ENCODE data around the gene CRYZ. TPM values are rescaled to one million over a fixed set of nuclear protein-coding genes. Genes with fewer than 3 reads are reported as not detected.

Gene CRYZ
- polyA plus RNA-seq, 1 donor (not counting 4 experiments of a cell fraction or from before 2014, with no cell fraction given) = 213 TPM

Other genes starting within 250 kb of the CRYZ start
- gene LRRC53, start 220.4 kb downstream of the CRYZ start, polyA plus RNA-seq = not detected in 3 replicates
- gene ERICH3, start 59.3 kb downstream of the CRYZ start, polyA plus RNA-seq = not detected in 3 replicates
- 14.3 to 25.9 TPM (median 14.7 TPM) in 3 replicates for gene TYW3, start 102 bp upstream of the CRYZ start, polyA plus RNA-seq

Measured in keratinocyte (primary cell).